CD14-positive monocyte (primary cell): ENCODE measurements around the gene APOL2. TPM values are rescaled to one million over a fixed set of nuclear protein-coding genes. Genes with fewer than 3 reads are reported as not detected.

ENCODE experiments used
- DNase-seq, 3 donors: peaks; one replicate each; pipeline ENCODE4 v3.0.0-alpha.2; 2011 to 2022
- H2AFZ ChIP-seq: 2 replicates; pipeline ENCODE4 v1.6.0; 2012; ENCODE audit warnings: mild to moderate bottlenecking, low read depth, low read length, inconsistent platforms; ENCODE audit not compliant: insufficient read depth, poor library complexity, severe bottlenecking
- H3K27ac ChIP-seq, 2 donors: 1 replicate in 1 of 2; 2 replicates in 1 of 2; pipeline ENCODE4 v1.5.1; 2012 to 2013; ENCODE audit warnings: low read length in 2 of 2, control low read depth in 1 of 2, inconsistent platforms in 1 of 2, low read depth in 1 of 2, mild to moderate bottlenecking in 1 of 2
- H3K27me3 ChIP-seq, 2 donors: one replicate each; pipeline versions ENCODE4 v1.6.0 to v1.6.1; 2011 to 2013; ENCODE audit warnings: low read length in 2 of 2; ENCODE audit not compliant: control insufficient read depth in 2 of 2, insufficient read depth in 2 of 2
- H3K36me3 ChIP-seq, 2 donors: replicated peaks in 1 of 2; 1 replicate in 1 of 2; 2 replicates in 1 of 2; pipeline versions ENCODE4 v1.5.1 to v1.6.1; 2012 to 2013; ENCODE audit warnings: low read length in 2 of 2, control low read depth in 1 of 2, inconsistent platforms in 1 of 2, mild to moderate bottlenecking in 1 of 2; ENCODE audit not compliant: insufficient read depth in 2 of 2, control insufficient read depth in 1 of 2
- H3K4me1 ChIP-seq, 2 donors: 1 replicate in 1 of 2; 2 replicates in 1 of 2; pipeline versions ENCODE4 v1.5.1 to v1.6.1; 2012 to 2013; ENCODE audit warnings: low read length in 2 of 2, control low read depth in 1 of 2, inconsistent platforms in 1 of 2, mild to moderate bottlenecking in 1 of 2, moderate library complexity in 1 of 2; ENCODE audit not compliant: insufficient read depth in 2 of 2, control insufficient read depth in 1 of 2
- H3K4me2 ChIP-seq: replicated peaks from 2 replicates; pipeline ENCODE3; 2012; ENCODE audit warnings: low read length, moderate library complexity, mild to moderate bottlenecking; ENCODE audit not compliant: poor library complexity, severe bottlenecking; ENCODE audit errors: extremely low read depth
- H3K4me3 ChIP-seq, 3 experiments: fragments of 200-600 bp in 1 of 3; sonication (generic) in 1 of 3; replicated peaks in 1 of 3; 1 replicate in 2 of 3; 2 replicates in 1 of 3; pipeline ENCODE4 v1.5.1; 2011 to 2013; ENCODE audit warnings: low read length in 3 of 3, mild to moderate bottlenecking in 3 of 3, control low read depth in 2 of 3, low read depth in 2 of 3, inconsistent platforms in 1 of 3, moderate library complexity in 1 of 3
- H3K79me2 ChIP-seq: 2 replicates; pipeline ENCODE4 v1.6.0; 2012; ENCODE audit warnings: mild to moderate bottlenecking, control low read depth, inconsistent platforms, low read length, moderate library complexity; ENCODE audit not compliant: insufficient read depth
- H3K9ac ChIP-seq: 2 replicates; pipeline ENCODE4 v1.6.0; 2017; ENCODE audit warnings: low read length, mild to moderate bottlenecking; ENCODE audit not compliant: insufficient read depth, poor library complexity, severe bottlenecking
- H3K9me3 ChIP-seq, 2 donors: replicated peaks in 1 of 2; 1 replicate in 1 of 2; 2 replicates in 1 of 2; pipeline versions ENCODE4 v1.5.1 to v1.6.1; 2012 to 2013; ENCODE audit warnings: low read length in 2 of 2, control low read depth in 1 of 2; ENCODE audit not compliant: control insufficient read depth in 1 of 2, insufficient read depth in 1 of 2
- H4K20me1 ChIP-seq: 2 replicates; pipeline ENCODE4 v1.6.0; 2012; ENCODE audit warnings: mild to moderate bottlenecking, low read length, control low read depth, moderate library complexity; ENCODE audit not compliant: insufficient read depth
- H3K27ac Mint-ChIP-seq, 7 donors: one replicate each; pipeline ENCODE4 v1.8.0; 2020; ENCODE audit warnings: mild to moderate bottlenecking in 7 of 7, mixed read lengths in 7 of 7, moderate library complexity in 6 of 7, inconsistent platforms in 2 of 7
- H3K27me3 Mint-ChIP-seq, 3 donors: one replicate each; pipeline ENCODE4 v1.8.0; 2021 to 2022; ENCODE audit warnings: low read depth in 3 of 3, mild to moderate bottlenecking in 3 of 3, mixed read lengths in 3 of 3, moderate library complexity in 3 of 3, inconsistent platforms in 1 of 3
- H3K36me3 Mint-ChIP-seq, 2 donors: one replicate each; pipeline ENCODE4 v1.8.0; 2020; ENCODE audit warnings: mixed read lengths in 2 of 2, inconsistent platforms in 1 of 2, mild to moderate bottlenecking in 1 of 2
- H3K4me1 Mint-ChIP-seq: one replicate; pipeline ENCODE4 v1.8.0; 2020; ENCODE audit warnings: mild to moderate bottlenecking, mixed read lengths
- H3K4me3 Mint-ChIP-seq, 2 donors: one replicate each; pipeline ENCODE4 v1.8.0; 2020; ENCODE audit warnings: mild to moderate bottlenecking in 2 of 2, mixed read lengths in 2 of 2, moderate library complexity in 1 of 2
- H3K9me3 Mint-ChIP-seq, 7 donors: one replicate each; pipeline ENCODE4 v1.8.0; 2020 to 2022; ENCODE audit warnings: mixed read lengths in 7 of 7, mild to moderate bottlenecking in 6 of 7, moderate library complexity in 6 of 7, inconsistent platforms in 2 of 7
- CTCF ChIP-seq: fragments of 200-600 bp; IDR thresholded peaks from one replicate; pipeline ENCODE4 v1.8.0; 2022; ENCODE audit warnings: antibody characterized with exemption, mild to moderate bottlenecking
- WGBS: methylation state at CpG from one replicate; pipeline ENCODE4 v1.1.5; 2013; ENCODE audit warnings: missing lambda C conversion rate; ENCODE audit not compliant: insufficient coverage; 5-methylcytosine and 5-hydroxymethylcytosine counted together
- intact Hi-C, 2 donors: fragments of 100-400 bp; cut with micrococcal nuclease; formaldehyde crosslinking; loops; one replicate each; pipeline versions ENCODE4 v1.15.0 to v1.15.1; 2023
- polyA plus RNA-seq, 3 donors: library from polyadenylated mRNA; depleted of rRNA in 1 of 3; unstranded in 2 of 3; stranded (reverse) in 1 of 3; fragments of 300-500 nt in 2 of 3; fragments of >200 nt in 1 of 3; fragmentation: Illumina TruSeq in 2 of 3; gene quantifications; 1 replicate in 2 of 3; 2 replicates in 1 of 3; pipeline ENCODE4 v1.2.3, GENCODE V29; 2012 to 2021

The APOL2 gene
- polyA plus RNA-seq, 3 donors = 12.6 to 47.0 (median 13.2) TPM

- DNase-seq = no peak
- H3K27me3 ChIP-seq = no peaks in the 10 kb centered on the region
- Mint-ChIP-seq H3K4me1 (peaks cover 27% of the 10 kb centered on the region), H3K9me3 (no peaks in the 10 kb centered on the region), H3K27ac (peak overlapping the region in 1 of 7 donors; percentile 59), H3K4me3 (no peak overlapping the region), H3K27me3 (no peaks in the 10 kb centered on the region), H3K36me3 (peaks cover 63 to 78% of the 10 kb centered on the region in 2 donors)
- H2AFZ ChIP-seq = no peak overlapping the region
- no peaks in the 10 kb centered on the region for H3K9me3 ChIP-seq
- no peak overlapping the region for H3K4me3 ChIP-seq
- H3K36me3 ChIP-seq = peaks cover 63 to 72% of the 10 kb centered on the region in 2 donors
- WGBS = 98% methylated on average over 20 of the region's 24 CpGs
- no peak overlapping the region for H3K4me2 ChIP-seq
- peaks cover 100% of the 10 kb centered on the region for H4K20me1 ChIP-seq
- H3K9ac ChIP-seq = no peak overlapping the region
- intact Hi-C loops = no loop called here
- H3K4me1 ChIP-seq = peaks cover 15 to 32% of the 10 kb centered on the region in 2 donors
- H3K27ac ChIP-seq = no peak overlapping the region
- H3K79me2 ChIP-seq = peaks cover 13% of the 10 kb centered on the region
- TF ChIP-seq CTCF = no peak
Measured at GRCh38 chr22:36282328-36282831, 43.1 kb upstream of the APOL2 start.

- intact Hi-C loops = no loop called here
- no peak for TF ChIP-seq CTCF
- Histone ChIP-seq H4K20me1 (peaks cover 97% of the 10 kb centered on the region), H3K79me2 (peaks cover 13% of the 10 kb centered on the region), H3K9ac (no peak overlapping the region), H3K27me3 (no peaks in the 10 kb centered on the region), H3K27ac (no peak overlapping the region), H3K9me3 (no peaks in the 10 kb centered on the region), H3K4me1 (peaks cover 16 to 34% of the 10 kb centered on the region in 2 donors), H3K4me3 (no peak overlapping the region), H3K36me3 (peaks cover 58 to 66% of the 10 kb centered on the region in 2 donors), H2AFZ (no peak overlapping the region), H3K4me2 (no peak overlapping the region)
- Mint-ChIP-seq H3K9me3 (no peaks in the 10 kb centered on the region), H3K4me1 (peaks cover 30% of the 10 kb centered on the region), H3K27ac (peak overlapping the region in 2 of 7 donors; percentile 26 to 59), H3K36me3 (peaks cover 58 to 73% of the 10 kb centered on the region in 2 donors), H3K4me3 (no peak overlapping the region), H3K27me3 (no peaks in the 10 kb centered on the region)
- WGBS = 95% methylated on average over 6 of the region's 14 CpGs
- DNase-seq = no peak
Measured at GRCh38 chr22:36281781-36282327, 42.5 kb upstream of the APOL2 start.
